ENCODE data around the gene ETFA. TPM values are rescaled to one million over a fixed set of nuclear protein-coding genes. Genes with fewer than 3 reads are reported as not detected.

The ETFA gene
- total RNA-seq, 4 donors from 2014 or later = 179 to 261 (median 227) TPM

GRCh38 chr15:76289582-76289981 is 21.7 kb downstream of the ETFA start:
- Histone ChIP-seq H3K27me3 (no peaks in the 10 kb centered on the region), H3K27ac (no peak overlapping the region), H3K4me3 (no peak overlapping the region), H3K36me3 (peaks cover 0 to 35% of the 10 kb centered on the region in 2 donors), H3K9me3 (no peaks in the 10 kb centered on the region), H3K4me1 (peaks cover 24% of the 10 kb centered on the region in 2 donors)
- ATAC-seq = no peak
- DNase-seq = no peak
- in situ Hi-C loops (cut with MboI; ENCODE audit: low sequenced_read_pairs in 4 of 4) (no loop called here), intact Hi-C loops (cut with DNase I; ENCODE audit: low total_unique reads) (no loop called here)
- TF ChIP-seq POLR2A (IDR thresholded peaks at IDR 0.05) (no peak), CTCF (IDR thresholded peaks at IDR 0.05 in 4 of 5, conservative IDR thresholded peaks at IDR 0.05 in 1 of 5) (no peak)

- ATAC-seq (no peak), DNase-seq (no peak)
- TF ChIP-seq CTCF (IDR thresholded peaks at IDR 0.05 in 4 of 5, conservative IDR thresholded peaks at IDR 0.05 in 1 of 5) = no peak
- no peak for TF ChIP-seq POLR2A (IDR thresholded peaks at IDR 0.05)
- in situ Hi-C loops (cut with MboI; ENCODE audit: low sequenced_read_pairs in 4 of 4) (no loop called here), intact Hi-C loops (cut with DNase I; ENCODE audit: low total_unique reads) (no loop called here)
- Histone ChIP-seq H3K36me3 (peaks cover 0 to 67% of the 10 kb centered on the region in 2 donors), H3K27ac (no peak overlapping the region), H3K27me3 (no peaks in the 10 kb centered on the region), H3K4me3 (no peak overlapping the region), H3K9me3 (no peaks in the 10 kb centered on the region), H3K4me1 (no peaks in the 10 kb centered on the region)
Observed at GRCh38 chr15:76286271-76286879, 24.9 kb downstream of the ETFA start.

GRCh38 chr15:76285241-76285825 is 25.9 kb downstream of the ETFA start:
- intact Hi-C loops (cut with DNase I; ENCODE audit: low total_unique reads) = no loop called here
- Histone ChIP-seq H3K4me3 (no peak overlapping the region), H3K4me1 (no peaks in the 10 kb centered on the region), H3K36me3 (peaks cover 0 to 62% of the 10 kb centered on the region in 2 donors), H3K9me3 (no peaks in the 10 kb centered on the region), H3K27ac (no peak overlapping the region), H3K27me3 (no peaks in the 10 kb centered on the region)
- TF ChIP-seq POLR2A (IDR thresholded peaks at IDR 0.05) (no peak), CTCF (IDR thresholded peaks at IDR 0.05 in 4 of 5, conservative IDR thresholded peaks at IDR 0.05 in 1 of 5) (peak in 3 of 5 experiments; percentile 8 to 43 (median 15))
- in situ Hi-C loops (cut with MboI; ENCODE audit: low sequenced_read_pairs in 4 of 4) = no loop called here
- no peak for DNase-seq
- ATAC-seq = no peak

- Histone ChIP-seq H3K4me3 (no peak overlapping the region), H3K4me1 (no peaks in the 10 kb centered on the region), H3K27ac (no peak overlapping the region), H3K9me3 (no peaks in the 10 kb centered on the region), H3K27me3 (no peaks in the 10 kb centered on the region), H3K36me3 (peaks cover 0 to 80% of the 10 kb centered on the region in 2 donors)
- DNase-seq = no peak
- no peak for ATAC-seq
- in situ Hi-C loops (cut with MboI; ENCODE audit: low sequenced_read_pairs in 4 of 4) (no loop called here), intact Hi-C loops (cut with DNase I; ENCODE audit: low total_unique reads) (no loop called here)
- TF ChIP-seq CTCF (IDR thresholded peaks at IDR 0.05 in 4 of 5, conservative IDR thresholded peaks at IDR 0.05 in 1 of 5) (no peak), POLR2A (IDR thresholded peaks at IDR 0.05) (no peak)
Observed at GRCh38 chr15:76282465-76282864, 28.8 kb downstream of the ETFA start.

All from gastrocnemius medialis (tissue), 4 donors.